GM18873 (cell line): ENCODE results near the gene SERPINA4.

ENCODE experiments used
- ATAC-seq: cut with Tn5 transposase; IDR thresholded peaks from one replicate; pipeline ENCODE4 v1.9.1; 2021; ENCODE audit warnings: mild to moderate bottlenecking, moderate library complexity, moderate number of reproducible peaks; ENCODE audit not compliant: unreplicated experiment, low FRiP score

Gene SERPINA4, protein sequence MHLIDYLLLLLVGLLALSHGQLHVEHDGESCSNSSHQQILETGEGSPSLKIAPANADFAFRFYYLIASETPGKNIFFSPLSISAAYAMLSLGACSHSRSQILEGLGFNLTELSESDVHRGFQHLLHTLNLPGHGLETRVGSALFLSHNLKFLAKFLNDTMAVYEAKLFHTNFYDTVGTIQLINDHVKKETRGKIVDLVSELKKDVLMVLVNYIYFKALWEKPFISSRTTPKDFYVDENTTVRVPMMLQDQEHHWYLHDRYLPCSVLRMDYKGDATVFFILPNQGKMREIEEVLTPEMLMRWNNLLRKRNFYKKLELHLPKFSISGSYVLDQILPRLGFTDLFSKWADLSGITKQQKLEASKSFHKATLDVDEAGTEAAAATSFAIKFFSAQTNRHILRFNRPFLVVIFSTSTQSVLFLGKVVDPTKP

DNA sequence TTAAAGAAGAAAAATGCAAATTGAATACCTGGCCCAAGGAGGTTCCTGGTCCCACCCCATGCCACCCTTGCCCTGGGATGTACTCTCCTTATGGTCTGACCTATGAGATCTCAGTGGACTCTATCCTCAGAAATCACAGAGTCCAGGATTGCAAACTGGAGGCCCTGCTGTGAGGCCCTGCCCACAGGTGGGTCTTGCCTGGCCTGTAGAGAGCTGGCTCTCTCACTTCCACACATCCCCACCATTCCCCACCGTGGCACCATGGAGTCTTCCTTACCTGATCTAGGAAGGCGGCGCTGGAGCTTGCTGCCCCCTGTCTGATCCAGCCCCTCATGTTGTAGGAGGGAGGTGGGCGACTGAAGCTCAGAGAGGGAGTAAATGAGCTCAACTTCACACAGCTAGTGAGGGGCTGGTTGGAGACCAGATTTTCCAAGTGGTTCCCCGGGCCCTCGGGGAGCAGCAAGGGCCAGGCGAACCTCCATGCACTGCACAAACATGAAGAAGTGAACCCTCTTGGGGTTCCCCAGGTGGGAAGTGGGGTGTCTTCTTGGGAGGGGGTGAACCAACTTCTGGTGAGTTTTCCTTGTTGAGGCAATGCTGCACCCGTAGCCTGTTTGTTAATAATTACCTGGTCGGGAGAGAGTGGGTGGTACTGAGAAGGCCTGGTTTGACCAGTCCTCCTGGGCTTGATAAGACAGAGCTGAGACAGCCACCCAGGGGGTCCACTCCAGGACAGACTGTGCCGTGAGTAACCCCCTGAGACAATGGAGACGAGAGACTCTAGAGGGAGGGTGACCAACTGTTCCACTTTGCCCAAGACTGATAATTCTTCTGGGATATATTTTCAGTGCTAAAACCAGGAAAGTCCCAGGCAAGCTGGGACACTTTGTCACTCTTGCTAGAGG, at the start of gene SERPINA4:
SERPINA4 (plus strand) TSS at position 692 of the 905 bp plus-strand sequence. CDS start 2,041 bp downstream, outside the sequence.
- no peak for ATAC-seq

DNA sequence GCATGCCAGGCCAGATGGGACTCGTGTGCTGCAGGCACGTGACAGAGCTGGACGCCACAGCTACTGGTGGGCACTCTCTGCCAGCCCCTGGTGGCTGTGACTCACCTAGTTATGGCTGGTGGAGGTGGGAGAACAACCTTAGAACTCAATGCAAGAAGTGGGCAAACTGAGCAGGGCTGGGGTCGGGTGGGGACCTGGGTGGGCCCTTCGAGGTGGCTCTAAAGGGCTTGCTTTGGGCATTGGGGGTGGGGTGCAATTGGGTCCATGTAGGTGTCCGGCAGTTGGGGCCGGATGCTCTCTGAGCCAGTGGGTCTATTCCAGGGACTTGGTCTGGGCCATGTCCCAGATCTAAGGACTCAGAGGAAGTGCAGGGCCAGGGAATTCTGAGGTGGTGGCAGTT, 46.9 kb upstream of the SERPINA4 start:
- no peak for ATAC-seq

DNA sequence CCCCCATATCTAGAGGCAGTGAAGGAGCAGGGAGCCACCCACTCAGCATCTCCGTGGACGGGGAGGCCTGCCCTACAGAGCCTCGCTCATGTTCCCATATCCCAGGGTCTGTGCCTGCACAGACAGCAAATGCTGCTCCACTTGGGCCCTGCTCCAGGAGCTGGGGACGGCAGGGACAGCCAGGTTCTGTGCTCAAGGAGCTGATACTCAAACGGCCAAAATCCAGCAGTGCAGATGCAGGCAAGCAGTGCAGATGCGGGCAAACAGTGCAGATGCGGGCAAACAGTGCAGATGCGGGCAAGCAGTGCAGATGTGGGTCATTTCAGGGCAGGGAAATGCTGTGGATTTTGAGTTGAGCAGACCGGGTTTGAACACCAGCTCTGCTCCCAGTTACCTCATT, 45.8 kb upstream of the SERPINA4 start:
- no peak for ATAC-seq

DNA sequence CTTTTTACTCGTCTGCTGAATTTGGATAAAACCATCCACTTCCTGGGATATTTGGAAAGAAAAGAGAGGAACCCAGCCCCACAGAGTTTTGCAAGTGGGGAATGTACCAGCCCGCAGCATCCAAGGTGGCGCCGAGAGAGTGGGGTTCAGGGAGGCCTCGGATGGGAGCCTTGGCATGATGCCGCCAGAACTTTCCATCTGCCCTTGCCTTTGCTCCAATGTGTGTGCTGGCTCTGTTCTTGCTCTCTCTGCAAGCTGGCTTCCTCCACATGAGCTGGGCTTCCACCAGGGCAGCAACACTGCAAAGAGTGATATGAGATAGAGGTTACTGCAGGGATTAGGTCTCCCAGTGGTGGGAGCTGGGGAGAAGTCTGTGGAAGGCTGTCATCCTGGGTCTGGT, 45.4 kb upstream of the SERPINA4 start:
- no peak for ATAC-seq

DNA sequence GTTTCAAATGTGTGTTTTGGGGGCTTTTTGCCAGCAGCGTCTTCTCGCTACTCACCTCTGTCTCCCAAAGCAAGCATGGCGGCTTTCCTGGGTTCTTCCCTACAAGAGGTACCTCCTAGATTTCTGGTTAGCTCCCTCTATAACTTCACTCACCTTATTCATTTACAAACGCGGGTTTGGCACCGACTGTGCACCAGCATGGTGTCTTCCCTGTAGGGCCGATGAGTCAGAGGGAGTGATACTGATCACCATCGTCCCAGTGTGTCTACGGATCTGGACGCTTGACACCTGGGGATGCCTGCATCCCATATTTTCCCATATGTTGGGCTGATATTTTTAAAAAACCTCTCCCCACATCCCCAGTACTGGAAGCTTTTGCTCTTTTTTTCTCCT, 44.0 kb upstream of the SERPINA4 start:
- ATAC-seq = no peak

DNA sequence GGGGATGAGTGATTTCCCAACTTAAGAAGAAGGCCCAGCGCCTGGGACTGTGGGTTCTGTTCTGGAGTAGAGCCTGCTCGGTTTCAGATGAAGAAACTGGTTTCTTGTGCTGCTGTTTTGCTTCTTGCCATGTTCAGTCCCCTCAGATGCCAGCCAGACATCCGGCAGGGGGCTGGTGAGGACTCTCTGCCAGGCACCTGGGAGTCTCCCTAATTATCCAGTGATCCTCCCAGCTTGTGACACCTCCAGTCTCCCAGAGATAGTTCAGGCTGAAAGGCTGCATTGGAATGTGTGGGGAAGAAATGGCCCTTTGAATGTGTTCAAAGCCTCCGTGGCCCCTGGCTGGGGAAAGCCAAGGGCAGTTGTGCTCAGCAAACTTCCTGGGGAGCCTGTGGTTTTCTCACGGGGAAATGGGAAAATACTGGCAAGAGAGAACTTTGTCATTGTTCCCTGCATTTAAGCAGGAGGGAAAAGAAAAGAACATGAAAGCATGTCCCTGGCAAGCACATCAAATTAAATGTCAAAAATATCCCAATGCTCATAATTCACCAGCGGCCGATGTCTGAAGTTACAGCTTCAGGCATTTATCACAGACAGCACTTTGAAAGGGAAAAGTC, 43.5 kb upstream of the SERPINA4 start:
- ATAC-seq = no peak

DNA sequence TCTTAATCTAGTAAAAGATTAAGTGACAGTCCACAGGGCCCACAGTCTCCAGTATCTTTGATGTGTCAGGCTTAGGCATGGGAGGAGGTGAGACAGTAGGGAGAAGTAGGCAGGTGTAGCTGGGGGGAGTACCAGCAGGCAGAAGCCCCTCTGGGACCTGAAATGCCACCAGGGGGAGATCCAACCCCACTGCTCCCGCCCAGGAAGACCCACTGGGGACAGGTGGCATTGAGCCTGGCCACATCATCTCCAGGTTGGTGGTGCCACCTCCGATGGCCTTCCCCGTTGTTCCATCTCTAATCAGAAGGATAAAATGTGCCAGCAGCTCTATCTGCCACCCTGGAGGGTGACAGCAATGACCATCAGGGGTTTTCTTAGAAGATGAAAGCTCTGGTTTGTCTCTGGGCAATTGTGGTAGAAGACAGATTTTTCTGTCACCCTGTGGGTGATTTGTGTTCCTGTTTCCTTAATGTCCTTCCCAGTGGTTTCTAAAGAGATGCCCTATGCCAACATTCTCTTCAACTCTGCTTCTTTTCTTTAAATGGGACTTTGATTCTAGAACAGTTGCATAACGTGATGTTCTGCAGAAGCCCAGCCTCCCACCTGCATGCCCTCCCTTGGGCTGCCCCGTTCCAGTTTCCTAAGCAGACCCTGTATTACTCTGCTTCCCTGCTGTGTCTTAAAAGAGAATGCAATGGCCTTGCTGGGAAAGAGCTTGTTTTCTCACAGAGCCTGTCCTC, 39.7 kb upstream of the SERPINA4 start:
- no peak for ATAC-seq

DNA sequence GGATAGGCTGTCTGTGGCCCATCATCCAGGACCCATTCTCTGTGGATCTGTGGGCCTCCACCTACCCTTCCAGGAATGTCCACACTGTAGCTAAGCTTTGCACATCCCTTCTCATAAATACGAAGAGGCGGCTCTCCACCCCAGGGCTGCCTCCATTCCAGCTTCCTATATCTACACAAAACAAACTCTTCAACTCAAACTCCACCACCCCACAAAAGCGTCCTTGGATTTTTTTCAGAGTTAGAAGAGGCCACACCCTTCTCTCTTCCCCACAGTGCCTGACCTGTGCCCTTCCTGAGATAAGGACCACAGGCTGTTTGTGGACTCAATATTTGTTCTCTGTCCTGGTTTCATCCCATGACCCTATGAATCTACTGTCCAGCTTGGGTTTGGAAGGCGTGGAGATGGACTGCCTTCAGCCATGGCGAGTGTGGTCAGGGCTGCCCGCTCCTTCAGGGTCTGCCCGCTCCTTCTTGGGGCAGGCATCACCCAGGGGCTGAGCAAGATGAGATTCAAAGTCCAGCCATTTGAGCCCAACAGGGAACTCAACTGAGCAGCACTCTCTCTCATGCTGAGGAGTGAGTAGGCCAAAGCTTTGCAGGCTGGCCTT, 39.0 kb upstream of the SERPINA4 start:
- ATAC-seq = no peak

DNA sequence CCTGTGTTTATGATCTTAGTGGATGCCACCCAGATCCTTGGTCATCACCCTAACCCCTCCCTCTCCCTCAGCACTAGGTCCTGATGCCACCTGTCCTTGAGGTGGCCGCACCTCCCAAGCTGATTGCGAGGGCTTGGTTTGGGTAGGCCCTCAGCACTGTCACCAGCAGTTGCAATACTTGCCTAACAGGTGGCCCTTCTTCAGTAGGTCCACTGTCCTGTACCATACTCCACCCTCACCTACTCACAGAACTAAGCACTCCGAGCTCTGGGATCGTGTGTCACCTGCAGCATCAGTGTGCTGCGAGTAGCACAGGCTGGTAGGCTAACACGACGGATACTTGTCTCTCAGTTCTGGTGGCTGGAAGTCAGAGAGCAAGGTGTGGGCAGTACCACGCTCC, 38.0 kb upstream of the SERPINA4 start:
- no peak for ATAC-seq

DNA sequence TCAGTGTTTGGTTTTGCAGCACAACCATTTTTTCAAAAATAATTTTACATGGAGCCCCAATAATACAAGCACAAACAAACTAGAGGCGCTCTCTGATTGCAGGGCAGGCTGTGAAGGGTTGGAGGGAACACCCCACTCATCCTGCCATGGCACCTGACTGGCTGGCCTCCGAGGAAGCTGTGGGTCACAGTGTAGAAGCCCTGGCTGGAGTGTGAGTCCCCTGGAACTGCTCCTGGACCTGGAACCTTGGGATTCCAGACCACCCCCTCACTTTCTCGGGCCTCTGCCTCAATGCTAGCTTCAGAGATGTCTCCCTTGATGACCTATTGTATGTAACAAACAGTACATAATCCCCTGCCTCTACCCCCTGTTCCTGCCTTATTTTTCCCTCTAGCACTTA, 37.1 kb upstream of the SERPINA4 start:
- ATAC-seq = no peak

DNA sequence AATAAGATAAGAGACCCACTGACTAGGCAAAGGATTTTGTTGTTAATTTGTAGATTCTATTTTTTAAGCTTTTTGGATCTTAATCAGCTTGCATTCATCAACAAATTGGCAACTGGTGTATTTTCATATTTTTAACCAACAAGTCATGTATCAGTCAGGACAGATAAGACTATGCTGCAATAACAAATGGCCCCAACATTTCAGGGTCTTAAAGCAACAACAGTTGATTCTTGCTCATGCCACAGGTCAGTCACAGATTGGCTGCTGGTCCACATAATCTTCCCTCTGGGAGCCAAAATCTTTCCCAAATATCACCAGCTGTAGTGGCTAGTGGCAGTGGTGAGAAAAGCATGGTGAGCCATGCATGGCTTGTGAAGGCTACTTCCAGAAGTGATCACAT, 30.1 kb upstream of the SERPINA4 start:
- no peak for ATAC-seq

DNA sequence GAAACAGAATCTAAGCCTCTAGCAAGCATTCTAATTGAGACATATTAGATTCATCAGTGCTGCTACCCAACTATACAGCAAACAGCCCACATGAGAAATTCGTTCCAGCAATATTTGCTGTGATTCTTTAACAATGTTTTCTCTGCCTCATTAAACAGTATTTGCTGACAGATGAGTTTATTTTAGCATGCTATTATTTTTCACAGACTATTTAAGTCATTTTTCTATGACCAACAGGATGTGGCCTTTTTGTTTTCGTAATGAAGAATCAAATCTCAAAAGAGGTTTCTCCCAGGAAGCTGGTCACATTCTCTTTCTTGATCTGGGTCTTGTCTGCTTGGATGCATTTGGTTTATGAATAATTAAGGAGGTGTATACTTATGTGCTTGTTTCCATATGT, 28.8 kb upstream of the SERPINA4 start:
- no peak for ATAC-seq

DNA sequence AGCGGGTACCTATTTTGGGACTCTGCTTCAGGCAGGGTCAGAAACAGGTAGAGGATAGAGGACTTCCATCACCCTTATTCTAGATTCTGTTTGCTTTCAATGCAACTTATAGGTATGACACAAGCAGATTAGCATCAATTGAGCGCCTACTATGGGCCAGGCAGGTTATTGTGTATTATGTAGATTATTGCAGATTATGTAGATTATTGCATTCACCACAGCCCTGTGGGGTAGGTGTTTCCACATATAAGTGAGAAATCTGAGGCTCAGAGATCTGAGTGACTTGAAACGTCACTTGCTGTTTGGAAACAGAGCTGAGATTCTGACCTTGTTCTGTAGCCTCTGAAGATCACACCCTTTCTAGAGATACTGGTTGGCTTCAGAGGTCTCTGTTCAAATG, 25.7 kb upstream of the SERPINA4 start:
- ATAC-seq = no peak

DNA sequence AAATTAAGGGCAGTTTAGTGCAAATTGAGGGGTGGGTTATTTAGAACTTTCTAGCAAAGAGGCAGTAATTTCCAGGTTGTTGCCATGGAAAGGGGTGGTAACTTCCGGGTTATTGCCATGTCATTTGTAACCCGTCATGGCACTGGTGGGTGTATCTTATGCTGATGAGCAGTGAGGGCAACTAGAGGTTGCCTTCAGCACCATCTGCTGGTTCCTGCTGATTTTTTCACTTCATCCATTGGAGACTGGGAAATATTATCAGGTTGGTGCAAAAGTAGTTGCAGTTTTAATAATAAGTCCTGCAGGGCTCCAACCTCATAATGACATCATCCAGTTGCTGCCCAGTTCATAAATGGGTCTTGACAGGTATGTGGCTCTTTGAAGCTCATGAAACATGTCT, 24.4 kb upstream of the SERPINA4 start:
- no peak for ATAC-seq

DNA sequence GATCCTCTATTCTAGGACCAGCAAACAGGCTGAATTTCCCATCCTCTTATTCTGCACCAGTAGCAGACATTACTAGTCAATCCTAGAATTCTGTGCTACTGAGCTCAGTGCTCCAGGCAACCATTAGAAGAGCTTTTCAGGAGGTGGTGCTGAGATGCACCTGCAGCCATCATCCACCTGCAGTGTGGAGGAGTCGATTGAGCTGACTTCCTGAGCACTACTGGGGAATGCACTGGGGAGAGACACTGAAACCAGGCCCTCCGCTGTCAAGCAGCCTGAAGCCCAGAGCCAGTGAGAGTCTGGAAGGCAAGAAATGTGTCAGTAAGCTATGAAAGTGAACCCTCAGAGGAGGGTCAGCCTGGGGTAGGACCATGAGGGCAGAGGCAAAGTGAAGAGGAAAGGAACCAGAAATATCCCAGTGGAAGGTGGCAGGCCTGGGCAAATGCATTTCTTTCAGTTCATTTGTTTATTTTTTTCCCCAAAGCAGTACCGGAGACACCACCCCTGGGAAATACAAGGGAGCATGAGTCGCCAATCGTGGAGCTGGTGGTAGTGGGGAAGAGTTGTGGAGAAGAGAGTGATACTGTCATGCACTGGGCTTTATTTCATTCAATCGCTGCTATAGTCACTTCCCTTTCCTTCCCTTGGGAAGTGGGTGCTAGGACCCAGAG, 23.0 kb upstream of the SERPINA4 start:
- ATAC-seq = no peak

DNA sequence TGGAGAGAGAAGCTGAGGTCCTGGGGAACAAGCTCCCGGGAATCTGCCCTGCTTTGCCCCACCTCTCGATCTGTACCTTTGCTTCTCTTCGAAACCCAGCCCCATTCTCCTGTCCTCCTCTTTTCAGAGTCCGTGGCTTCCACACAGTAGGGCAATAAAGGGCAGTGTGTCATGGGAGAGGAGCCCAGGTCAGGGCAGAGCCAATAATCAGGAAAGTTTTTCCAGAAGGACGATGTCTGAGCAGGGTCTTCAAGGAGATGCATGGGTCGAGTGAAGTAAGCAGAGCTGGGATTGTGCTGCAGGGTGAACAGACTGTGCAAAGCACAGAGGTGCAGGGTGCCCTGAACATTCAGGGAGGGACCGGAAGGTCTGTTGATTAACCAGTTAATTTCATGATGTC, 22.1 kb upstream of the SERPINA4 start:
- no peak for ATAC-seq

DNA sequence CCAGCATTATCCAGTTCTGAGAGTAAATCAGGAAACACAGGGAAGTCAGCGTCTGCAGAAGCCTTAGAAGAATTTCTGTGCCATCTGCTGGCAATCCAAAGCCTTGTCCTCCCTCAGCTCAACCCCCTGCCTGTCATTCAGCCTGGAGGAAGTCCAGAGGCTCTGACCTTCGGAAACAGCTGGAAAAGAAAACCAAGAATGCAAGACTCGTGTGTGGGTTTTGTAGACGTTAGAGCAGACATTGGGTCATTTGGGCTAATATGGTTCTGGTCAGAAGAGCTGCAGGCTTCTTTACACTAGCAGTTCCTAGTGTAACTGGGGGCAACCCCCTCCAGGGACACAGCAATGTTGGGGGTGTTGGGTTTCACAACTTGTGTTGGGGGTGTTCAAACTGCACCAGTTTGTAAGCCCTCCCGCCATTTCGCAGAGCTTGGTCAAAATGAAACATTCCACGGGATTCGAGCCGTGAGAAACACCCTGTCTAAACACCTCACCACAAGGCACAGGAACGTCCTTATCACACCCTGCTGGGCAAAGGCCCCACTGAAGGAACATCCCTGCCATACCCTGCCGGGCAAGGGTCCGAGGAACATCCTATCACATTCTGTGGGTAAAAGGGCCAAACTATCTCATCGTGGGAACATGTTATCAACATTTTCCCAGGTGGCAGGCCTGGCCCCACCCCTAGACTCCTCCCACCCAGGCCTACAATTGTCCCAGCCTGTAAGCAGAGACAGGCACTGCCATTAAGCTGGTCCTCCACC, 21.0 kb upstream of the SERPINA4 start:
- no peak for ATAC-seq

DNA sequence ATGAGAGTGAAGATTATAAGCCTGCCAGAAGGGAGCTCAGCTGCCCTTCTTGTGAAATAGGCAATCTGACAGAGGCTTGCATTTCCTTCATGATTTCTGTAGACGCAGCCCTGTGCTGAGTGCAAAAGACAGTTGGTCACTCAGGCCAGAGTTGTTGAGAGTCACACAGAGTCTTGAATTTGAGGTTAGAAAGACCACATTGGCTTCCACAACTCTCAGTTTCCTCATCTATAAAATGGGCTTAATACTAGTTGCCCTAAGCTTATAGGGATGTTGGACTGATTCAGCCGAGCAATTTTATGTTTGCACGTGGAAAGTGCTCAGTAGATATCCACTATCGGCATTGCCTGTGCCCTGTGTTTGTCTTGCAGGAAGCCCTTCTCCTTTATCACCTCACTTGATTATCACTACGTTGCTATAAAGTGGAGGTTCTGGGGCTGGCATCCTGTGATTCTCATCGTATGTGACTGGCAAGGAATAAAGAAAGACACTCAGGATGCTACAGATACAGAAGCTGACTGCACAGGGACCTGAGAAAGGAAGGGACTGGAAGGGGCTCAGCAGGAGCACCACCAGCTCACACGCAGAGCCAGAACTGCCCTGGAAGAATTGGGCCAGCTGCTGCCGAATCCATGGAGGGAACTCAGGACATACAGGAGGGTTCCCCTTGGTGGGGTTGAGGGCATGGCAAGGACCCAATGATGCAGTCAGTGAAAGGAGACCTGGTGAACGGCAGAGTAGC, 19.8 kb upstream of the SERPINA4 start:
- ATAC-seq = no peak
